ENCODE results near the gene ZBTB39. TPM values are rescaled to one million over a fixed set of nuclear protein-coding genes. Genes with fewer than 3 reads are reported as not detected.
A peak's percentile ranks its signal among the peaks of the same experiment; 100 is the strongest.

ZBTB39 gene
- total RNA-seq, 4 donors from 2014 or later = 2.1 to 6.5 (median 4.0) TPM

- TF ChIP-seq POLR2A (IDR thresholded peaks at IDR 0.05) (no peak), CTCF (IDR thresholded peaks at IDR 0.05) (no peak)
- Histone ChIP-seq H3K4me3 (peak overlapping the region in 1 of 4 donors; percentile 6), H3K9me3 (no peaks in the 10 kb centered on the region), H3K36me3 (peaks cover 0 to 15% (median 0%) of the 10 kb centered on the region in 3 donors), H3K27me3 (no peaks in the 10 kb centered on the region), H3K4me1 (peaks cover 23 to 42% (median 31%) of the 10 kb centered on the region in 3 donors), H3K27ac (peak overlapping the region; percentile 18 to 75 (median 55))
- WGBS, 2 donors = 58 to 60% methylated on average over 8 of the region's 8 CpGs
- no peak for DNase-seq
- intact Hi-C loops (cut with DNase I) = no loop called here
Observed at GRCh38 chr12:56991319-56992246, 14.8 kb downstream of the ZBTB39 start.

GRCh38 chr12:56990648-56991318 lies 15.6 kb downstream of the ZBTB39 start:
- WGBS, 2 donors = 32 to 42% methylated on average over 7 of the region's 7 CpGs
- H3K27ac ChIP-seq = peak overlapping the region; percentile 18 to 75 (median 55)

GRCh38 chr12:56989861-56990610 lies 16.3 kb downstream of the ZBTB39 start:
- intact Hi-C loops (cut with DNase I) = loop anchor here (5.0 kb wide), 1 partner anchor 233 kb away; no protein-coding TSS in a partner anchor
- no peak overlapping the region for H3K27ac ChIP-seq

More at GRCh38 chr12:56990648-56991318, 15.6 kb downstream of the ZBTB39 start:
- no peak for DNase-seq
- no peak for TF ChIP-seq CTCF (IDR thresholded peaks at IDR 0.05)
- TF ChIP-seq POLR2A (IDR thresholded peaks at IDR 0.05) = no peak
- Histone ChIP-seq H3K4me1 (peaks cover 27 to 50% (median 37%) of the 10 kb centered on the region in 3 donors), H3K36me3 (peaks cover 0 to 9% (median 0%) of the 10 kb centered on the region in 3 donors), H3K9me3 (no peaks in the 10 kb centered on the region), H3K4me3 (peak overlapping the region in 1 of 4 donors; percentile 6), H3K27me3 (no peaks in the 10 kb centered on the region)
- intact Hi-C loops (cut with DNase I) = no loop called here

GRCh38 chr12:56988207-56988739 lies 18.1 kb downstream of the ZBTB39 start:
- TF ChIP-seq POLR2A (IDR thresholded peaks at IDR 0.05) (no peak), CTCF (IDR thresholded peaks at IDR 0.05) (no peak)
- Histone ChIP-seq H3K27ac (no peak overlapping the region), H3K36me3 (no peaks in the 10 kb centered on the region), H3K9me3 (no peaks in the 10 kb centered on the region), H3K4me3 (no peak overlapping the region), H3K4me1 (peaks cover 27 to 52% (median 37%) of the 10 kb centered on the region in 3 donors), H3K27me3 (no peaks in the 10 kb centered on the region)
- DNase-seq = no peak
- intact Hi-C loops (cut with DNase I) = loop anchor here (5.0 kb wide), 1 partner anchor 231 kb away; no protein-coding TSS in a partner anchor
- WGBS, 2 donors = 55 to 59% methylated on average over 5 of the region's 5 CpGs

More at GRCh38 chr12:56989861-56990610, 16.3 kb downstream of the ZBTB39 start:
- H3K9me3 ChIP-seq = no peaks in the 10 kb centered on the region
- no peak overlapping the region for H3K4me3 ChIP-seq
- 79 to 80% methylated on average over 7 of the region's 7 CpGs for WGBS, 2 donors
- peaks cover 0 to 2% (median 0%) of the 10 kb centered on the region in 3 donors for H3K36me3 ChIP-seq
- DNase-seq = no peak
- no peak for TF ChIP-seq POLR2A (IDR thresholded peaks at IDR 0.05)
- TF ChIP-seq CTCF (IDR thresholded peaks at IDR 0.05) = no peak
- no peaks in the 10 kb centered on the region for H3K27me3 ChIP-seq
- peaks cover 27 to 52% (median 37%) of the 10 kb centered on the region in 3 donors for H3K4me1 ChIP-seq
